ENCODE results near the gene TRUB2. TPM values are rescaled to one million over a fixed set of nuclear protein-coding genes. Genes with fewer than 3 reads are reported as not detected.

The TRUB2 gene, protein sequence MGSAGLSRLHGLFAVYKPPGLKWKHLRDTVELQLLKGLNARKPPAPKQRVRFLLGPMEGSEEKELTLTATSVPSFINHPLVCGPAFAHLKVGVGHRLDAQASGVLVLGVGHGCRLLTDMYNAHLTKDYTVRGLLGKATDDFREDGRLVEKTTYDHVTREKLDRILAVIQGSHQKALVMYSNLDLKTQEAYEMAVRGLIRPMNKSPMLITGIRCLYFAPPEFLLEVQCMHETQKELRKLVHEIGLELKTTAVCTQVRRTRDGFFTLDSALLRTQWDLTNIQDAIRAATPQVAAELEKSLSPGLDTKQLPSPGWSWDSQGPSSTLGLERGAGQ
- 39.2 to 53.8 TPM (median 48.5 TPM) in 5 replicates for total RNA-seq (2022; extraction: Qiagen RNA extraction; ENCODE audit: low read depth)

DNA sequence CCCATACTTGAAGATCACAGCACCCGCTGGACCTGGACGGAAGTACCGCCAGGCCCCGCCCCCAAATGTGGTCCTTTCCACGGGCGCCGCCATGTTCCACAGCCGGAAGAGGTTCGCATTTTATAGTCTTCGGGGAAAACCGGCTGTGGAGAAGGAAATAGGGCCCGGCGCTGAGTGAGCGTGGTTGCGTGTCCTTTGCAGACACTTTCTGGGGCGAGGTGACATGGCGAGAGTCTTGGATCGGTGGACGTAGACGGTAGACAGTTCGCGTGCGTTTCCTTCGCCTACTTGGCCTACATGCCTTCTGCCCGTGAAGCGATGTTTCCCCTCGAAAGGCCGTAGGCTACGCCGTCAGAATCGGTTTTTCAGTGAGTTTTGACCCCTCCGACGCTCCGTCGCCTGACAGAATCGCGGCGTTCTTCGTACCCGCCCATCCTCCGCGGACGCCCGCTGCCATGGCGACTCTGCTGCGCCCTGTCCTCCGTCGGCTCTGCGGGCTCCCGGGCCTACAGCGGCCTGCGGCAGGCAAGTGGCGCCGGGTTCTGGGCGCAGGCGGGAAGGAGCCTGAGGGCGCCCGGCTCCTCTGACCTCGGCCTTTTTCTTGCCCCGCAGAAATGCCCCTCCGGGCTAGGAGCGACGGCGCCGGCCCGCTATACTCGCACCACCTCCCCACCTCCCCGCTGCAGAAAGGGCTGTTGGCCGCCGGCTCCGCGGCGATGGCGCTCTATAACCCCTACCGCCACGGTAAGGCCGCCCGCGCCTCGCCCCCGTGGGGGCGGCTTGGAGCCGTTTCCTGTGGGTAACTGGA is at the start of gene TRUB2, which contains the start of gene COQ4:
Gene TRUB2 (minus strand): TSS at position 44 of the 808 bp plus-strand sequence. CDS start 39 bp downstream, at position 5.
Gene COQ4 (plus strand): TSS at position 436 of the 808 bp plus-strand sequence. CDS start 20 bp downstream, at position 456.

DNA sequence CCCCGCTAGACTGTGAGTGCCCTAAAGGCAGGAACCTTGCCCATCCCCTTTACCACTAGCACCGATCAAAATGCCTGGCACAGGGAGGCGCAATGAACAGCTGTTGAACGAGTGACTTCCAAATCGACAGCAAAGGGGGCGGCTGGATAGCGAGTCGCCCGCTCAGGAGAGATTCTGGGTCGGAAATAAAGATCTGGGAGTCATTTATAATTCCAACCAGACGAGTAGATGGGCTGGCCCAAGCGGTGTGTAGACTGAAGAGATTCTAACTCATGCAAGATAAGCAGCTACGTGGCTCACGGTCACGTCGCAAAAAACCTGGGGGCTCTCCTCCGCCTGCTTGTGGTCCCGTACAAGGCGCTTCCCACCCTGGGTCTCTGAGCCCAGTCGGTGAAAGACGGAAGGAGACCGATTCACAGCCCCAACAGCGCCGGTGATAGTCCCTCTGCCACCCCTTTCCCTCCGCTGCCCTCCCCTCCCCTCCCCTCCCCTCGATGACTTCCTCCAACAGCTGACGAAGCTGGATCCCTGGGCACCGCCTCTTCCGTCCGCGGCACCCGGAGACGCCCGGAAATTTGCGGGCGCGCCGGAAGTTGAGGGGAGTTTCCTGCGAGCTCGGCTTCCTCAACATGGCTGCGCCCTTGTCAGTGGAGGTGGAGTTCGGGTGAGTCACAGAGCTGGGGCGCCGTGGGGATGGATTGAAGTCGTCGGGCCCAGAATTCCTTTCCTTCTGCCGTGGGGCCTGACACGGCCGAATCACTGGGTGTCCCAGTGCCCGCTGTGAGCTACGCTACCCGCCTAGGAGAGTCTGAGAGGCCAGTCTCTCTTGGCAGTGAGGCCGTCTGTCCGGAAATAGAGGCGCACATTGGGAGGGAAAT is 48.7 kb upstream of the TRUB2 start, which contains the start of gene URM1:
Gene URM1 (plus strand): TSS at position 623 of the 878 bp plus-strand sequence. CDS start 7 bp downstream, at position 630.

DNA sequence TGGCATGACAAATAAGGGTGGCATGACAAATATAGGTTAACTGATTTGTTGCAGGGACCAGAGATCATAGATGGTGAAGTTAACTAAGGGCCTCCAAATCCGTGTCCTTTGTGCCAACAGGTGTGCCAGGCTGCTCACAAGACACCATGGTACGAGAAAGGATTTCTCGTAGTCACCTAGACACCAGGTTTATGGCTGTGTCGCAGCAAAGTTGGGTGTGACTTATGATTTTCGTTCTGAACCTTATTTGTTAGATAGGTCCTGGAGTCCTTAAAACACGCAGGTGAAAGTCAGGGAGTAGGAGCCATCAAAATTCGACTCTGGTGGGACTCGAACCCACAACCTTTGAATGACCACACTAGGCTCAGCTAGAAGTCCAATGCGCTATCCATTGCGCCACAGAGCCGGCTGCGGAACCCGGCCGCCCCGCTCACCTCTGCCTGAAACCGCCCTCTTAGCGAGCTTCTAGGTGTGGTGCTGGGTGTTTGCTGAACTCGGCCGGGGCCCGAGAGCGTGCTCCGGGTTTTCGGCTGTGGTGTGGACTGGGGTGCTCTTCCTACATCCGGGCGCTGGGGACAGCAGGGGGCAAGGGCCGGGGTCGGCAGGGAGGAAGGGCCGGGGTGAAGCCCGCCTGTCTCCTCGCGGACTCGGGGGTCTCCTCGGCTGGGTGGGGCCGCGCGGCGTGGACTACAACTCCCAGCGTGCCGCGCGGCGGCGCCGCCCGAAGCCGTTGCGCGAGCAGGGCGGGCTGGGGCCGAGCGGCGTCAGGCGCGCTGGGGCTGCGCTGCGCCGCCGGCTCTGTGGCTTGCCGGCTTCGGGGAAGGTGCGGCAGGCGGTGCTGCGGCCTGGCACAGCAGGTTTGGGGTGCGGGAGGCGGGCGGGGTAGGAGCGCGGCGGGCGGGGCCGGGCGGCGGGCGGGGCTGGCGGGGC is 17.8 kb upstream of the TRUB2 start, which contains the start of gene SLC27A4:
Gene SLC27A4 (plus strand): TSS at position 767 of the 930 bp plus-strand sequence. CDS start 2,606 bp downstream, outside the sequence.

DNA sequence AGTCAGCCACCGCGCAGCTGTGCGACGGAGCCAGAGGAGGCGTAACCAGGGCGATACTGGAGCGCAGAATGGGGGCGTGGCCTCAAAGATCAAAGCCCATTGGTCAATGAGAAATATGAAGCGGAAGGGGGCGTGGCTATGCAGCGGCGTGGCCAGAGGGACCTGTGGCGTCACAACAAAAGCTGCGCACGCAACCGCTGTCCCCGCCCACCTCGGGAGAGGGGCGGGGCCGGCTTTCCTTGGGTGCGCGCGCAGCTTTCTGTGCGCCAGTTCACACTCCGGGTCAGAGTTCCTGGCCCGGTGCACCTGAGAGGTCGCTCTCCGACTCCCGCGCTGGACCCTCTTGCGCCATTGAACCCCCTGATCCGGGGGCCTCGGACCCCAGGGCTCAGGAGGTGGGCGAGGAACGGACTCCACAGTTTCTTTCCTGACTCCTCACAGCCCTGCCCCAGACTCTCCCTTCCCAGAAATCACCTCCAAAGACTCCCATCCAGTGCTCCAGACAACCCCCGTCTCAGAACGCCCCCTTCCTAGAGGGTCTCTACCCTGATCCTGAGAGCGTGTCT is 46.2 kb downstream of the TRUB2 start, which contains the start of gene SWI5:
Gene SWI5 (plus strand): TSS at position 269 of the 566 bp plus-strand sequence.

DNA sequence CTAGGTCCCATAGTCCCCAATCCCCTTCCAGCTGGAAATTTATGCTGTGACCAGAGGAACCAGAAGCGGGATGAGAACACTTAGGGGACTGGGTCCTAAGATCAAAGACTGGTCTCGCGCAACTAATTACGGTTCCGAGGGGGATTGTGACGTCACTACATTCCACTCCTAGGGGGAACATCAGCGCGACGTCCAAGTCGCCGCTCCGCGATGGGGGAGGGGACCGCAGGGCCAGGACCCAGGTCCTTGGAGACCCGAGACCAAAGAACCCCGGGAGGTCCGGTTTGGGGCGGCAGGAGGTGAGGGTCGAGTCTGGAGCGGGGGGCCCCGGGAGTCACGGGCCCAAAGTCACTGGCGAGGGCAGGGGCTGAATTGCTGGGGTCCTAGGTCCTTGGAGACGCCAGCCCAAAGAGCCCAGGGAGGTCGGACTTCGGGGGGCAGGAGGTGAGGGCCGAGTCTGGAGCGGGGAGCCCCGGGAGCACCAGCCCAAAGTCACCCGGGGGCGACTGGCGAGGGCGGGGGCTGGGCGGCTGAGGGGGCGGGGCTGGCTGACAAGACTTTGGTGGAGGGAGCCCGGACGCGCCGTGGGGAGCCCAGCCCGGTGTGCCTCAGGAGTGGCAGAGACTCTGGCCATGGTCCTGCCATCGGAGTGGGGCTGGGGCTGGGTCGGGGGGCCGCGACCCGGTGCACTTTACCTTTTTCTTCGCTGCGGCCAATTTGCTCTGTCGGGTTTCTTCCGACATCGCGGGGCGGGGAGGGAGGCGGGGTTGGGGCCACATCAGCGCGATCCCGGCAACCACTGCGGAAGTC is 46.8 kb downstream of the TRUB2 start, which contains the start of gene GOLGA2:
Gene GOLGA2 (minus strand): TSS at position 810 of the 810 bp plus-strand sequence. CDS start 31 bp downstream, at position 779.

Other genes with a start within 250 kb of the TRUB2 start
- gene PTGES2, start 194.7 kb downstream of the TRUB2 start, total RNA-seq (2022; extraction: Qiagen RNA extraction; ENCODE audit: low read depth) = 63.3 to 105 TPM (median 99.7 TPM) in 5 replicates
- gene LCN2, start 173.0 kb downstream of the TRUB2 start, total RNA-seq (2022; extraction: Qiagen RNA extraction; ENCODE audit: low read depth) = 3.4 to 6.8 TPM (median 3.5 TPM) in 5 replicates
- gene BBLN, start 162.2 kb downstream of the TRUB2 start, total RNA-seq (2022; extraction: Qiagen RNA extraction; ENCODE audit: low read depth) = 26.1 to 66.2 TPM (median 61.4 TPM) in 5 replicates
- 68.9 to 95.7 TPM (median 95.1 TPM) in 5 replicates for gene CIZ1, start 130.9 kb downstream of the TRUB2 start, total RNA-seq (2022; extraction: Qiagen RNA extraction; ENCODE audit: low read depth)
- gene DNM1, start 119.1 kb downstream of the TRUB2 start, total RNA-seq (2022; extraction: Qiagen RNA extraction; ENCODE audit: low read depth) = 59.8 to 104 TPM (median 95.3 TPM) in 5 replicates
- gene GOLGA2, start 46.4 kb downstream of the TRUB2 start, total RNA-seq (2022; extraction: Qiagen RNA extraction; ENCODE audit: low read depth) = 34.8 to 59.4 TPM (median 47.7 TPM) in 5 replicates
- gene SWI5, start 46.2 kb downstream of the TRUB2 start, total RNA-seq (2022; extraction: Qiagen RNA extraction; ENCODE audit: low read depth) = 36.9 to 46.8 TPM (median 42.1 TPM) in 5 replicates
- gene COQ4, start 392 bp upstream of the TRUB2 start, total RNA-seq (2022; extraction: Qiagen RNA extraction; ENCODE audit: low read depth) = 48.8 to 62.6 TPM (median 60.0 TPM) in 5 replicates
- gene SLC27A4, start 18.1 kb upstream of the TRUB2 start, total RNA-seq (2022; extraction: Qiagen RNA extraction; ENCODE audit: low read depth) = 25.0 to 52.4 TPM (median 49.5 TPM) in 5 replicates
- gene URM1, start 48.9 kb upstream of the TRUB2 start, total RNA-seq (2022; extraction: Qiagen RNA extraction; ENCODE audit: low read depth) = 61.0 to 87.1 TPM (median 75.2 TPM) in 5 replicates
- 30.7 to 46.8 TPM (median 37.4 TPM) in 5 replicates for gene CERCAM, start 98.4 kb upstream of the TRUB2 start, total RNA-seq (2022; extraction: Qiagen RNA extraction; ENCODE audit: low read depth)
- 26.8 to 29.4 TPM (median 28.0 TPM) in 5 replicates for gene ODF2, start 133.6 kb upstream of the TRUB2 start, total RNA-seq (2022; extraction: Qiagen RNA extraction; ENCODE audit: low read depth)
- gene GLE1, start 182.3 kb upstream of the TRUB2 start, total RNA-seq (2022; extraction: Qiagen RNA extraction; ENCODE audit: low read depth) = 29.1 to 33.7 TPM (median 30.7 TPM) in 5 replicates
- gene SPTAN1, start 230.1 kb upstream of the TRUB2 start, total RNA-seq (2022; extraction: Qiagen RNA extraction; ENCODE audit: low read depth) = 121 to 167 TPM (median 157 TPM) in 5 replicates